HG03159 (cell line): Measurements from ENCODE around the gene EML5.

ENCODE experiments used
- ATAC-seq: cut with Tn5 transposase; IDR thresholded peaks from one replicate; pipeline ENCODE4 v1.9.1; 2021; ENCODE audit warnings: mild to moderate bottlenecking, moderate library complexity; ENCODE audit not compliant: unreplicated experiment

The EML5 gene

DNA sequence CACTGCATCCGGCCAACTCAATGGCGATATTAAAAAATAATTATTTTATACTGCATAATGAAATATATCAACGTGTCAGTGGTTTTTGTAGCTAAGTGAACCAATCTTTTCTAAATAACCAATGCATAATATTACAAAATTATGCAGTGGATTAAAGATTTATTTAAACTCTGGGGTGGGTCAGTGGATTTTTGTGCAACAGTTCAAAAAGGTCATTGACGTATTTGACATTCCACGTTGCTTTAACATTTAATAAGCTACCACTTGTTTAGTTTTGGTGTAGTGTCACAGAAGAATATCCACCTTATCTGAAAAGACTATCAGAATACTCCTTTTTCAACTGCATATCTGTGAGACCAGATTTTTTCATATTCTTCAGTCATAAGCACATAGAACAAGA is 227.3 kb downstream of the EML5 start:
- no peak for ATAC-seq

GRCh38 chr14:88563845-88564244 is 228.9 kb downstream of the EML5 start:
- ATAC-seq: no peak

DNA sequence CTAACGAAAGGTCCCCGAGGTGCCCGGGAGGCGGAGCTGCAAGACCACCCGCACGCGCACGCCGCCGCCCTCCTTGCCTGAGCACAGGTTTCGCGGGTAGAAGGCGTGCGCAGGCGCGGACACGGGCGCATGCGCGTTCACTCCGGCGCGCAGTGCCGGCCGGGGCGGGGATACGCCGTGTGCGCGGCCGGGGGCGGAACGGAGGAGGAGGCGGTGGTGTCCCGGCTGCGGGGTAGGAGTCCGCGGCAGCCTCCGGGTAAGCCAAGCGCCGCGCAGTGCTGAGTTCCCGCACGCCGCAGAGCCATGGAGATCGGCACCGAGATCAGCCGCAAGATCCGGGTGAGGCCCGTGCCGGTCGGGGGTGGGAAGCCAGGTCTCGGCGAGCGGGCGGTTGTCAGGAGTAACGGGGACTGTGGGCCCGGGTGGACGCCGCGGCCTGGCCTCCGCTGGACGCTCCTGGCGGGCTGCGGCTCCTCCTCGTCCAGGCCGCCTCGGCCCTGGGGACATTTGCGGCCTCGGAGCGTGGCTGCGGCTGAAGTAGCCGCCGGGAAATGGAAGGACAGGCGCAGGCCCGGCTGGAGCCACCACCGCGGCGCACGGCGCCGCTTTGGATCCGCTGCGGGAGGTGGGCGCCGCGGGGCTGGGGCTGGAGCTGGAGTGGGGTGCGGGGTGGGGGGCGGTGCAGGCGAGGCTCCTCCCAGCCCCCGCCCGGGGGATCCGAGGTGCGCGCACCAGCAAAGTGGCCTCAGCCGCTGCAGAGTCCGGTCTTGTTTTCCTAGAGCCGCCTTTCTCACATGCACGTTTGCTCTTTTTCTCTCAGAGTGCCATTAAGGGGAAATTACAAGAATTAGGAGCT is 229.7 kb downstream of the EML5 start, which contains the start of gene ZC3H14:
Gene ZC3H14 (plus strand): TSS at position 207 of the 856 bp plus-strand sequence. CDS start 97 bp downstream, at position 304.
- peak; percentile 97 for ATAC-seq

DNA sequence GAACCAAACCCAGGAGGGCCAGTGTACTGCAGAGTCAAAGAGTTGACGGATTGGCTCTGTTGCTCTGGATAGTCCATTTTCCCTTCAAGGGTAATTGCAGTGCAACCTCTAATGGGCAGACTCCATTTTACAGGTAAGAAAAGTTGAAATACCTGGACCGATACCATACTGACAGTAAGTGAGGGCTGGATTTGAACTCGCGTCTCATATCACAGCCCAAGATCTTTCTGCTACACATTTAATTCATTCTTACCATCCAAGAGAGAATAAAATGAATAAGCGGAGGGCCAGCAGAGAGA is 230.3 kb downstream of the EML5 start:
- ATAC-seq: peak; percentile 1
